Measurements from ENCODE around the gene SUPT20HL1. TPM values are rescaled to one million over a fixed set of nuclear protein-coding genes. Genes with fewer than 3 reads are reported as not detected.
"Not testable (repeated sequence)": the region's sequence is repeated elsewhere in the genome, so short reads cannot be mapped to it uniquely, and the experiment has no call there.

The SUPT20HL1 gene
- total RNA-seq, 6 donors from 2014 or later: not detected

DNA sequence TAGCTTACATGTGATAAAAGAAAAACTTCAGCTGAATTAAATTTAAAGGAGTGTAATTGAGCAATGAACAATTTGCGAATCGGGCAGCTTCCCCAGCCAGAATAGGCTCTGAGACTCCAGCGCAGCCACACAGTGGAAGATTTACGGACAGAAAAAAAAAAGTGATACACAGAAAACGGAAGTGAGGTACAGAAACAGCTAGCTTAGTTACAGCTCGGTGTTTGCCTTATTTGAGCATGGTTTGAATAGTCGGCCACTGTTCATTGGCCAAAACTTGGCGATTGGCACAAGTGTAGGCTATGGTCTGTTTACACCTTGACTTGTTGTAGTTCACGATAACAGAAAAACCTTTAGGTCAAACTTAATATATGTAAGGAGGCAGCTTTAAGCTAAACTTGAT, 16.7 kb upstream of the SUPT20HL1 start:
- DNase-seq: no peak
- WGBS, 2 donors: 58 to 74% methylated on average over 9 of the region's 9 CpGs

DNA sequence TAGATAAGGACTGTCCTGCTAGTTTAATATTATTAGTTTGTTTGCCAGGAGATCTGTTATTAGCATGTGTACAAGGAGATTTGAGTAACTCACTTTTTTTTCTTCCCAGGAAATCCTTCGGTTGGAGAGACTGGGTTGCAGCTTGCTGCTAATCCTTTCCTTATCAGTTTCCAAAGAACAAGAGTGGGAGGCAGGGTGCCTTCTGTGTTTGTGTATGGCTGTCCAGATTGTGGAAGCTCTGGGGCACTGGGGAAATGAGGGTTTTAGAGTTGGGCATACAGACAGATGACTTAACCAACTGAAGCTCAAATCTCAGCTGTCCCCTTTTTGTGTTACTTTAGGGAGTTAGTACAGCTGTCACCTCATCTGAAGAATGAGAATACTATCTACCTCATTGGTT, 12.6 kb upstream of the SUPT20HL1 start:
- ATAC-seq (ENCODE audit: low FRiP score in 2 of 2) (no peak), DNase-seq (no peak)
- TF ChIP-seq POLR2A (IDR thresholded peaks at IDR 0.05) (no peak), EP300 (IDR thresholded peaks at IDR 0.05) (no peak), POLR2AphosphoS5 (IDR thresholded peaks at IDR 0.05) (no peak)
- TF ChIP-seq, protein P1, sequence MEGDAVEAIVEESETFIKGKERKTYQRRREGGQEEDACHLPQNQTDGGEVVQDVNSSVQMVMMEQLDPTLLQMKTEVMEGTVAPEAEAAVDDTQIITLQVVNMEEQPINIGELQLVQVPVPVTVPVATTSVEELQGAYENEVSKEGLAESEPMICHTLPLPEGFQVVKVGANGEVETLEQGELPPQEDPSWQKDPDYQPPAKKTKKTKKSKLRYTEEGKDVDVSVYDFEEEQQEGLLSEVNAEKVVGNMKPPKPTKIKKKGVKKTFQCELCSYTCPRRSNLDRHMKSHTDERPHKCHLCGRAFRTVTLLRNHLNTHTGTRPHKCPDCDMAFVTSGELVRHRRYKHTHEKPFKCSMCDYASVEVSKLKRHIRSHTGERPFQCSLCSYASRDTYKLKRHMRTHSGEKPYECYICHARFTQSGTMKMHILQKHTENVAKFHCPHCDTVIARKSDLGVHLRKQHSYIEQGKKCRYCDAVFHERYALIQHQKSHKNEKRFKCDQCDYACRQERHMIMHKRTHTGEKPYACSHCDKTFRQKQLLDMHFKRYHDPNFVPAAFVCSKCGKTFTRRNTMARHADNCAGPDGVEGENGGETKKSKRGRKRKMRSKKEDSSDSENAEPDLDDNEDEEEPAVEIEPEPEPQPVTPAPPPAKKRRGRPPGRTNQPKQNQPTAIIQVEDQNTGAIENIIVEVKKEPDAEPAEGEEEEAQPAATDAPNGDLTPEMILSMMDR (IDR thresholded peaks at IDR 0.05): no peak
- Histone ChIP-seq H3K36me3 (no peaks in the 10 kb centered on the region), H3K27me3 (no peaks in the 10 kb centered on the region), H3K4me1 (no peaks in the 10 kb centered on the region), H3K27ac (no peak overlapping the region), H3K9me3 (no peaks in the 10 kb centered on the region), H3K4me3 (no peak overlapping the region)
- 42 to 63% methylated on average over 1 of the region's 1 CpG for WGBS, 2 donors

More for the DNA sequence above, 16.7 kb upstream of the SUPT20HL1 start:
- Histone ChIP-seq H3K36me3 (no peaks in the 10 kb centered on the region), H3K4me3 (no peak overlapping the region), H3K27ac (no peak overlapping the region), H3K9me3 (no peaks in the 10 kb centered on the region), H3K27me3 (no peaks in the 10 kb centered on the region), H3K4me1 (no peaks in the 10 kb centered on the region)
- no peak for ATAC-seq (ENCODE audit: low FRiP score in 2 of 2)
- TF ChIP-seq POLR2AphosphoS5 (IDR thresholded peaks at IDR 0.05) (no peak), EP300 (IDR thresholded peaks at IDR 0.05) (no peak), POLR2A (IDR thresholded peaks at IDR 0.05) (no peak)
- TF ChIP-seq, protein P1 (IDR thresholded peaks at IDR 0.05): no peak

DNA sequence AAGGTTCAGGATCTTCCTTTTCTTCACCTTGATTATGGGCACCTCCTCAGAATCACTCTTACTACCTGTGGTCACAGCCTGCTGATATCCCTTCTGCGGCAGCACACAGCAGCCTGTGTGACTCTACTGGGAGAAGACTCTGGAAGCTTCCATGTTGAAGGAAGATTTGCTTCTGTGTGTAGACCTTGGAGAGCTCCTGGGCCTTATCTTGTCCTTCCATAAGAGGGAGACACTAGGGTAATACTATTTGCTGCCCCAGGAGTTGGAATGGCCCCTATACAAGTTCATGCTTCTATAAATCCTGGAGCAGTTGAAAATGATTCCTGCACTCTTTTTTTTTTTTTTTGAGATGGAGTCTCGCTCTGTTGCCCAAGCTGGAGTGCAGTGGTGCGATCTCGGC, 10.2 kb upstream of the SUPT20HL1 start:
- Histone ChIP-seq H3K27ac (no peak overlapping the region), H3K9me3 (no peaks in the 10 kb centered on the region), H3K4me3 (no peak overlapping the region), H3K36me3 (no peaks in the 10 kb centered on the region), H3K4me1 (no peaks in the 10 kb centered on the region), H3K27me3 (no peaks in the 10 kb centered on the region)
- TF ChIP-seq POLR2AphosphoS5 (IDR thresholded peaks at IDR 0.05) (no peak), EP300 (IDR thresholded peaks at IDR 0.05) (no peak), POLR2A (IDR thresholded peaks at IDR 0.05) (no peak)
- TF ChIP-seq, protein P1 (IDR thresholded peaks at IDR 0.05): no peak
- no peak for ATAC-seq (ENCODE audit: low FRiP score in 2 of 2)
- DNase-seq: no peak
- WGBS, 2 donors: 95 to 97% methylated on average over 4 of the region's 4 CpGs

DNA sequence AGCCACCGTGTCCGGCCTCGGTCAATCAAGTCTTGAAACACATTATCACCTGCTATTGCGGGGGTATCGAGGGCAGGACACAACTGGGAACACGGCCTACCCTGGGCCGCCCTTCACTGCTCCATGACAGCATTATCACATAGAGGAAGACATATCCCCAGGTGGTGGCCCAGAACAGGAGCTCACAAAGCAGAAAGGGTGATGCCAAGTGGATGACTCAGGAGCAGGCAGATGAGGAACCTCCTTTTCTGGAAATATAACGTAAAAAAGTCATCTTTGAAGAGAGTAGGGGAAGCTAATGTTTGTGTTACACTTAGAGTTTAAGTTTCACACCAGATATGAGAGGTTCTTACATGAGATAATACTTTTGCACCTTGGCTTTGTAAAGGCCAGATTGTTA, 5.3 kb upstream of the SUPT20HL1 start:
- TF ChIP-seq POLR2AphosphoS5 (IDR thresholded peaks at IDR 0.05) (no peak), EP300 (IDR thresholded peaks at IDR 0.05) (no peak), POLR2A (IDR thresholded peaks at IDR 0.05) (no peak)
- TF ChIP-seq, protein P1 (IDR thresholded peaks at IDR 0.05): no peak
- 87 to 91% methylated on average over 5 to 8 of the region's 8 CpGs for WGBS, 2 donors
- H3K9me3 ChIP-seq: no peaks in the 10 kb centered on the region
- H3K4me1 ChIP-seq: no peaks in the 10 kb centered on the region
- H3K4me3 ChIP-seq: no peak overlapping the region
- ATAC-seq (ENCODE audit: low FRiP score in 2 of 2): no peak
- no peaks in the 10 kb centered on the region for H3K27me3 ChIP-seq
- DNase-seq: no peak
- no peak overlapping the region for H3K27ac ChIP-seq
- H3K36me3 ChIP-seq: no peaks in the 10 kb centered on the region

DNA sequence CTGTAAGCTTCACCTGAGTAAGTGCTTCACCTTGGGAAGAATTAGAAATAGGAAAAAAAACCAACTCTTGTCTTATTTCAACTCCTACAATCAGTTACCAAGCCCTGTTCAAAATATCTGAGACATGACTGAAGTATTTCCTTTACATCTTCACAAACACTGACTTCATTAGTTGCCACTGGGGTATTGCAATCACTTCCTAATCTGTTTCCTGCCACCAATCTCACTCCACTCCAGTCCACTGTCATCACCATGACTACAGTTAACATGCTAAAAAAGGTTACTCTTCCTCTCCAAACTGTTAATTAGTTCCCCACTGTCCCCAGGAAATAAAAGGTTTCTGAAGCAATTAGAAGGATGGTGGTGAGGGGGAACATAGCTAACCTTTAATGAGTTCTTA, 3.3 kb upstream of the SUPT20HL1 start:
- TF ChIP-seq POLR2A (IDR thresholded peaks at IDR 0.05) (no peak), POLR2AphosphoS5 (IDR thresholded peaks at IDR 0.05) (no peak), EP300 (IDR thresholded peaks at IDR 0.05) (no peak)
- TF ChIP-seq, protein P1 (IDR thresholded peaks at IDR 0.05): no peak
- H3K4me3 ChIP-seq: no peak overlapping the region
- no peaks in the 10 kb centered on the region for H3K4me1 ChIP-seq
- ATAC-seq (ENCODE audit: low FRiP score in 2 of 2) (no peak), DNase-seq (no peak)
- no peaks in the 10 kb centered on the region for H3K27me3 ChIP-seq
- H3K9me3 ChIP-seq: no peaks in the 10 kb centered on the region
- no peak overlapping the region for H3K27ac ChIP-seq
- H3K36me3 ChIP-seq: no peaks in the 10 kb centered on the region

DNA sequence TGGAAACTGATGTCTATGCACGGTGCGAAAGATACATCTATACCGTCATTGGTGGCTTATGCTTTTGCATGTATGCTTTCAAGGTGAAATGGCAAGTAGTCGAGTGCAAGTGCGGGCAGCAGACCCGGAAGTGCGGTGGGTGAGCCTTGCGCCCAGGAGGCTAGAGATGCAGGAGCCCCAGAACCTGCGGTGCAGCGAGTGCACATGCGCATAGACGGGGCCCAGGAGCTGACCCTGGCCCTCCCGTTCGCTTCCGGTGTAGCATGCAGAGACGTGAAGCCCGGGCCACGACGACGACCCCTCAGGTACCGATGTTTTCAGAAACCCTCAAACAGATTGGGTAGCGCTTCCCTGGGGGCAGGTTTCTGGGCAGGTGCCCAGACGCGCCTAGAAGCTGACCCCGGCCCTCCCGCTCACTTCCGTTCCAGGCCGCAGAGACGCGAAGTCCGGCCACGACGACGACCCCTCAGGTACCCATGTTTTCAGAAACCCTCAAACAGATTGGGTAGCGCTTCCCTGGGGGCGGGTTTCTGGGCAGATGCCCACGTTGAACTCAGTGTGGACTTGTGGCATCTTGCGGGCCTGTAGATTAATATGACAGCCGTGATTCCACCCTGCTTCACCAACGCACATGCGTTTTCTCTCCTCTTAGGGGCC, 1.8 kb downstream of the SUPT20HL1 start:
- 82 to 94% methylated on average over 16 to 41 of the region's 41 CpGs for WGBS, 2 donors
- not testable (repeated sequence) for H3K27ac ChIP-seq; DNase-seq; ATAC-seq (ENCODE audit: low FRiP score in 2 of 2); H3K36me3 ChIP-seq; H3K27me3 ChIP-seq; H3K4me1 ChIP-seq; H3K9me3 ChIP-seq; H3K4me3 ChIP-seq

DNA sequence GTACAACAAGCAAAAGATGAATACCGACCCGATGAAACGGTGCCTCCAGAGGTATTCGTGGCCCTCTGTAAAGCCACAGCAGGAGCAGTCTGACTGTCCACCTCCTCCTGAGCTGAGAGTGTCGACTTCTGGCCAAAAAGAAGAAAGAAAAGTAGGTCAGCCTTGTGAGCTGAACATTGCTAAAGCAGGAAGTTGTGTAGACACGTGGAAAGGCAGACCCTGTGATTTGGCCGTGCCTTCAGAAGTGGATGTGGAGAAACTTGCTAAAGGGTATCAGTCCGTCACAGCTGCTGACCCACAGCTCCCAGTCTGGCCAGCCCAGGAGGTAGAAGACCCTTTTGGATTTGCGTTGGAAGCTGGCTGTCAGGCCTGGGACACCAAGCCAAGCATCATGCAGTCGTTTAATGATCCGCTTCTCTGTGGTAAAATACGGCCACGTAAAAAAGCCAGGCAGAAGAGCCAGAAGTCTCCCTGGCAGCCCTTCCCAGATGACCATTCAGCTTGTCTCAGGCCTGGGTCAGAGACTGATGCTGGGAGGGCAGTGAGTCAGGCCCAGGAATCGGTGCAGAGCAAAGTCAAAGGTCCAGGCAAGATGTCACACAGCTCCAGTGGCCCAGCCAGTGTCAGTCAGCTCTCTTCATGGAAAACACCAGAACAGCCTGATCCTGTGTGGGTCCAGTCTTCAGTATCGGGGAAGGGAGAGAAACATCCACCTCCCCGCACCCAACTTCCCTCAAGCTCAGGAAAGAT, 3.2 kb downstream of the SUPT20HL1 start:
- not testable (repeated sequence) for DNase-seq, H3K4me1 ChIP-seq, H3K27ac ChIP-seq, H3K36me3 ChIP-seq, H3K9me3 ChIP-seq, H3K4me3 ChIP-seq, H3K27me3 ChIP-seq
- peak in 1 of 2 donors; percentile 52 for ATAC-seq (ENCODE audit: low FRiP score in 2 of 2)
- 60 to 75% methylated on average over 7 to 12 of the region's 16 CpGs for WGBS, 2 donors

Measured in upper lobe of left lung (tissue), 6 donors.